ENCODE measurements around the gene PHAF1.

The PHAF1 gene

DNA sequence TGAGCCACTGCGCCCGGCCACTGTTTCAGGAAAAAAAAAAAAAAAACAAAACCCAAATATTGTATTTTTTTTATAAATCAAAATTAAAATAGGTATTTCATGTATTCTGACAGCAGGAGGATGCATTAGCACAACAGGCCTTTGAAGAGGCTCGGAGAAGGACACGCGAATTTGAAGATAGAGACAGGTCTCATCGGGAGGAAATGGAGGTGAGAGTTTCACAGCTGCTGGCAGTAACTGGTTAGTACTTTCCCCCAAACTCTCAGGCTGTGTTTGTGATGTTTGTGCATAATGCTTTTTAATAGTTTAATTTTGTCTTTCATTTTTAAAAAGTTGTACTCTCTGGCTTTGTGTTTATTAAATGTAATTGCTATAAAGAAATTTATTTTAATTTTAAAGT lies 27.6 kb upstream of the PHAF1 start:
- no peak for DNase-seq (ENCODE audit: low read depth)
- in situ Hi-C loops (cut with HindIII; ENCODE audit: low sequenced_read_pairs) = no loop called here
- no peak for TF ChIP-seq CTCF (IDR thresholded peaks at IDR 0.05; ENCODE audit: low read depth, low read length, missing control alignments)
- no peak overlapping the region for H3K4me3 ChIP-seq (ENCODE audit: low read depth, low read length)

DNA sequence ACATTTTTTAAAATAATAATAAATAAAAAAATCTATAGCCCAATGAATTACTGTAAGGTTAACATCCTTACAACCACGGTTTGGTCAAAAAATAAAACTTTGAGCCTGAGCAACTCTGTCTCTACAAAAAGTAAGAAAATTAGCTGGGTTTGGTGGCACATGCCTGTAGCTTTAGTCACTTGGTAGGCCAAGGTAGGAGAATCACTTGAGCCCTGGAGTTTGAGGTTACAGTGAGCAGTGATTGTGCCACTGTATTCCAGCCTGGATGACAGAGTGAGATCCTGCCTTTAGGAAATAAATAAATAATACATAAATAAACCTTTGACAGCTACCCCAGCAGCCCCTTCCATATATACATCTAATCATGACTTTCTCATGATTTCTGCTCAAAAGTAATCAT lies 26.9 kb upstream of the PHAF1 start:
- TF ChIP-seq CTCF (IDR thresholded peaks at IDR 0.05; ENCODE audit: low read depth, low read length, missing control alignments) = no peak
- in situ Hi-C loops (cut with HindIII; ENCODE audit: low sequenced_read_pairs) = no loop called here
- DNase-seq (ENCODE audit: low read depth) = no peak
- no peak overlapping the region for H3K4me3 ChIP-seq (ENCODE audit: low read depth, low read length)

DNA sequence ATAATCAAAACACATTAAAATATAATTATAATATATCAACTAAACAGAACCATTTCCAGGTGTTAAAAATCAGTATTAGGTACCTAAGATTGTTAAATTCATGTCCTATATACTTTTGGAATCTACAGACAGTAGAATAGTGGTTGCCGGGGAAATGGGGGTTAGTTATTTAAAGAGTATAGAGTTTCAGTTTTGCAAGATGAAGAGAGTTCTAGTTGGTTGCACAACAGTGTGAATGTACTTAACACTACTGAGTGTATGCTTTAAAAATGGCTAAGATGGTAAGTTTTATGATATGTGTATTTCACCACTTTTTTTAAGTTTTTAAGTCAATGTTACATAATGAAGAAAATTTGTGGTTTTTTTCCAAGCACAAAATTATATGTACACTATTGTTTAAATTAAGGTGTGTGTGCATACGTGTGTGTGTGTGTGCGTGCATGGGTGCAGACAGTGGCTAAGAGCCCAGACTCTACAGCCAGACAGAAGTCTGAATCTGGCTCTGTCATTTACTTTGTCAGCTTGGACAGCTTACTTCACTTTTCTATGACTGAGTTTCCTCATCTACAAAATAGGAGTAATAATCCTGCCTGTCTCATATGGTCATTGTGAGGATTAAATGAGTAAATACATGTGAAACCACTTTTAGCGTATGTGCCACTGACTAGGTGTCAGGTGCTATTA lies 25.3 kb upstream of the PHAF1 start:
- no peak for DNase-seq (ENCODE audit: low read depth)
- in situ Hi-C loops (cut with HindIII; ENCODE audit: low sequenced_read_pairs) = loop anchor here (5.0 kb wide), 1 partner anchor 48 kb away; no protein-coding TSS in a partner anchor
- H3K4me3 ChIP-seq (ENCODE audit: low read depth, low read length) = no peak overlapping the region
- no peak for TF ChIP-seq CTCF (IDR thresholded peaks at IDR 0.05; ENCODE audit: low read depth, low read length, missing control alignments)

DNA sequence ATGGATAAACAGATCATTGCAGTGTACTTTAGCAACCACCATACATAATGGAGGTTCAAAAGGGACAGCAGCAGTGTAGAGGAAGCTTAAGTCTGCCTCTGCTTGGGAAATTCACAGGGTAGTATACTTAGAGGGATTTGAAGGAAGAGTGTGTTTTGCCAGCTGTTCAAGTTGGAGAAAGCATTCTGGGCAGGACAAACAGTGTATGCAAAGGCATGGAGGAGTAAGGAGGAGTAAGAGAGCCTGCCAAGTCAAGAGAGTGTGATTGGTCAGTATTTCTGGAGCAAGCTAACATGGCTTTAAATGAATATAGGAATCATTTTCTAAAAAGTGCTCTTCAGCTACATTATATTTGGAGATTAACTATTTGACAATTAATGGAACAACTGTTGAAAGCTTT lies 22.9 kb upstream of the PHAF1 start:
- no peak for TF ChIP-seq CTCF (IDR thresholded peaks at IDR 0.05; ENCODE audit: low read depth, low read length, missing control alignments)
- in situ Hi-C loops (cut with HindIII; ENCODE audit: low sequenced_read_pairs) = loop anchor here (5.0 kb wide), 1 partner anchor 45 kb away; no protein-coding TSS in a partner anchor
- H3K4me3 ChIP-seq (ENCODE audit: low read depth, low read length) = no peak overlapping the region
- DNase-seq (ENCODE audit: low read depth) = no peak

DNA sequence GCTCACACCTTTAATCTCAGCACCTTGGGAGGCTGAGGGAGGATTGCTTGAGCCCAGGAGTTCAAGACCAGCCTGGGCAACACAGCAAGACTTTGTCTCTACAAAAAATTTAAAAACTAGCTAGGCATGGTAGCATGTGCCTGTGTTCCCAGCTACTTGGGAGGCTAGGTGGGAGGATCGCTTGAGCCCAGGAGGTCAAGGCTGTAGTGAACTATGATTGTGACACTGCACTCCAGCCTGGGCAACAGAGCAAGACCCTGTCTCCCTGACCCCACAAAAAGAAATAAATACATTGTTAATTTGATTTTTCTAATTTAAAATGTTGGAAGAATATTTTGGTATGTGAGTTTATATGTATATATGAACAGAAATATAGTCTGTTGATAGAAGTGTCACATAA lies 22.4 kb upstream of the PHAF1 start:
- no peak for DNase-seq (ENCODE audit: low read depth)
- TF ChIP-seq CTCF (IDR thresholded peaks at IDR 0.05; ENCODE audit: low read depth, low read length, missing control alignments) = no peak
- H3K4me3 ChIP-seq (ENCODE audit: low read depth, low read length) = no peak overlapping the region
- in situ Hi-C loops (cut with HindIII; ENCODE audit: low sequenced_read_pairs) = loop anchor here (5.0 kb wide), 1 partner anchor 45 kb away; no protein-coding TSS in a partner anchor

DNA sequence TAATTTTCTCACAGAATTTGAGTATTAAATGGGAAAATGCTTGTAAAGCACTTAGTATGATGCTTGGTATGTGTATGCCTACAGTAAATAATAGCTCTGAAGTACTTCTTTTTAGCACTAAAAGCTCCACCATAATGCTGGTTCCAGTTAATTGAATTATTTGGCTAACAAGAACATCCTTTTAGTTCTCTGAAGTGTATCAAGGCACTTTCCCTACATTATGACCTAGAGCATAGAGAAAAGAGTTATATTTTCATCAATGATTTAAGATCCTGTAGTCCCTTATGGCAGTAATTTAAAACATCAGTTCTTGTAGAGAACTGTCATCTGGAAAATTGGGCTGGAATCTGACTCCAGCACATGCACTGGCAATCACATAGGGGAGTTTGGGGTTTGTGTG lies 21.9 kb upstream of the PHAF1 start:
- TF ChIP-seq CTCF (IDR thresholded peaks at IDR 0.05; ENCODE audit: low read depth, low read length, missing control alignments) = no peak
- in situ Hi-C loops (cut with HindIII; ENCODE audit: low sequenced_read_pairs) = loop anchor here (5.0 kb wide), 1 partner anchor 44 kb away; no protein-coding TSS in a partner anchor
- no peak overlapping the region for H3K4me3 ChIP-seq (ENCODE audit: low read depth, low read length)
- no peak for DNase-seq (ENCODE audit: low read depth)

Measured in astrocyte of the cerebellum (primary cell).